HFFc6 (cell line): ENCODE results near the gene LRP2BP. TPM values are rescaled to one million over a fixed set of nuclear protein-coding genes. Genes with fewer than 3 reads are reported as not detected.

ENCODE experiments used
- DNase-seq: peaks from one replicate; pipeline ENCODE4 v3.0.0-alpha.2; 2018
- H3K27ac Mint-ChIP-seq: 2 replicates; pipeline ENCODE4 v1.8.0; 2020; ENCODE audit warnings: mild to moderate bottlenecking, mixed read lengths
- H3K27me3 Mint-ChIP-seq: 2 replicates; pipeline ENCODE4 v1.8.0; 2021; ENCODE audit warnings: mild to moderate bottlenecking, moderate library complexity, mixed read lengths; ENCODE audit not compliant: insufficient read depth
- H3K36me3 Mint-ChIP-seq: 2 replicates; pipeline ENCODE4 v1.8.0; 2021; ENCODE audit warnings: low read depth, mixed read lengths
- H3K4me1 Mint-ChIP-seq: 2 replicates; pipeline ENCODE4 v1.8.0; 2020; ENCODE audit warnings: low read depth, mixed read lengths
- H3K4me3 Mint-ChIP-seq: 2 replicates; pipeline ENCODE4 v1.8.0; 2020; ENCODE audit warnings: mild to moderate bottlenecking, moderate library complexity, mixed read lengths
- H3K9me3 Mint-ChIP-seq: 2 replicates; pipeline ENCODE4 v1.8.0; 2020; ENCODE audit warnings: mild to moderate bottlenecking, mixed read lengths
- total RNA-seq, 6 experiments: library from RNA; stranded (reverse); fragmentation: NEBNext Ultra II Directional; extraction: Animal tissue kit (Norgen Biotek cat#: 25700); gene quantifications; 2 replicates in 1 of 6; 3 replicates in 5 of 6; pipeline ENCODE4 v1.2.3, GENCODE V29; 2021
- TF ChIP-seq, protein P1 (sequence below): fragments of 200-600 bp; sonication (generic); IDR thresholded peaks from 2 replicates; pipeline ENCODE4 v1.5.0; 2021; ENCODE audit warnings: antibody characterized with exemption, mild to moderate bottlenecking

Gene LRP2BP
- total RNA-seq, 6 experiments from 2014 or later = 0.13 to 0.47 (median 0.24) TPM

DNA sequence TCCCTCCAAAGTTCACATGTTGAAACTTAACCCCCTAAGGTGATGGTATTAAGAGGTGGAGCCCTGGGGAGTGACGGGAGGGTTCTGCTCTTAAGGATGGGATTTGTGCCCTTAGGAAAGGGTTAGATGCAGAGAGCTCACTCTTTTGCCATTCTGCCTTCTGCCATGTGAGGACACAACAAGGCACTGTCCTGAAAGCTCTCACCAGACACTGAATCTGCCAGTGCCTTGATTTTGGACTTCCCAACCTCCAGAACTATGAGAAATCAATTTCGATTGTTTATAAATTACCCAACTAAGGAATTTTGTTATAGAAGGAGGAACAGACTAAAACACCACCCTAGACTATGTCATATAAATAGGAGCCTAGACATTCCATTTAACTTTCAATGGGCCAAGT lies 11.7 kb downstream of the LRP2BP start:
- Mint-ChIP-seq H3K27me3 (no peaks in the 10 kb centered on the region; the same call in 1 of the 2 replicates), H3K4me3 (no peak overlapping the region), H3K36me3 (peaks cover 14% of the 10 kb centered on the region), H3K4me1 (peaks cover 55% of the 10 kb centered on the region), H3K9me3 (peaks cover 5% of the 10 kb centered on the region), H3K27ac (no peak overlapping the region)
- TF ChIP-seq, protein P1, sequence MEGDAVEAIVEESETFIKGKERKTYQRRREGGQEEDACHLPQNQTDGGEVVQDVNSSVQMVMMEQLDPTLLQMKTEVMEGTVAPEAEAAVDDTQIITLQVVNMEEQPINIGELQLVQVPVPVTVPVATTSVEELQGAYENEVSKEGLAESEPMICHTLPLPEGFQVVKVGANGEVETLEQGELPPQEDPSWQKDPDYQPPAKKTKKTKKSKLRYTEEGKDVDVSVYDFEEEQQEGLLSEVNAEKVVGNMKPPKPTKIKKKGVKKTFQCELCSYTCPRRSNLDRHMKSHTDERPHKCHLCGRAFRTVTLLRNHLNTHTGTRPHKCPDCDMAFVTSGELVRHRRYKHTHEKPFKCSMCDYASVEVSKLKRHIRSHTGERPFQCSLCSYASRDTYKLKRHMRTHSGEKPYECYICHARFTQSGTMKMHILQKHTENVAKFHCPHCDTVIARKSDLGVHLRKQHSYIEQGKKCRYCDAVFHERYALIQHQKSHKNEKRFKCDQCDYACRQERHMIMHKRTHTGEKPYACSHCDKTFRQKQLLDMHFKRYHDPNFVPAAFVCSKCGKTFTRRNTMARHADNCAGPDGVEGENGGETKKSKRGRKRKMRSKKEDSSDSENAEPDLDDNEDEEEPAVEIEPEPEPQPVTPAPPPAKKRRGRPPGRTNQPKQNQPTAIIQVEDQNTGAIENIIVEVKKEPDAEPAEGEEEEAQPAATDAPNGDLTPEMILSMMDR = no peak
- no peak for DNase-seq

DNA sequence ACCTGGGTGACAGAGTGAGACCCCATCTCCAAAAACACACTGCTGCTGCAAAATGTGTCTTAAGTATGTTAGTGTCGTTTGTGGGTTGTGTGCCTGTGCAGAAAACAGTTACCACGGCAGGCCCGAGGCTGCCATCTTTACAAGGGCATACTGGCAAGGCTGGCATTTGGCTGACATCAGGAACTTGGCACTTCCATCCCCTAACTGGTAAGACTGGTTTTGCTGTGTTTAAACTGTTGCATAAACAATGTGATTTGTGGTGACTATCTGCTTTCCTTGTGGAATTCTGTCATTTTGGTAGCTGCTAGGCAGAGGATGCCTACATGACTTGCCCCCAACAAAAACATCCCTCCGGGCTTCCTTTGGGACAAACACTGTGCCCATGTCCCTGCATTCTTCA lies 12.3 kb downstream of the LRP2BP start:
- TF ChIP-seq, protein P1 = no peak
- H3K4me1 Mint-ChIP-seq = peaks cover 55% of the 10 kb centered on the region
- H3K36me3 Mint-ChIP-seq = peaks cover 17% of the 10 kb centered on the region
- DNase-seq = no peak
- H3K27ac Mint-ChIP-seq = no peak overlapping the region
- no peak overlapping the region for H3K4me3 Mint-ChIP-seq
- H3K27me3 Mint-ChIP-seq = no peaks in the 10 kb centered on the region; the same call in 1 of the 2 replicates
- H3K9me3 Mint-ChIP-seq = peaks cover 5% of the 10 kb centered on the region

DNA sequence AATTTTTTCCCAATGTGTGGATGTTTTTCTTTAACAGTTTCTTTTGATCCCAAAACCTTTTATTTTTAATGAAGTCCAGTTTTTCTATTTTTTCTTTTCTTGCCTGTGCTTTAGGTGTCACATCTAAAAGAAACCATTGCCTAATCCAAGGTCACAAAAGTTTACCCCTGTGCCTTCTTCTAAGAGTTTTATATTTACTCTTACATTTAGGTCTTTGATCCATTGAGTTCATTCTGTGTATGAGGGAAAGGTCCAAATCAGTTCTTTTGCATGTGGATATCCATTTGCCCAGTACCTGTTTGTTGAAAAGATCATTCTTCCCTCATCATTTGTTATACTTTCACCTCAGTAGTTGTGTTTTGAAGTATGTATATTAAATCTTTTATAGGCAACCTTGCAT lies 13.0 kb downstream of the LRP2BP start:
- no peak for DNase-seq
- H3K27ac Mint-ChIP-seq = no peak overlapping the region
- H3K4me1 Mint-ChIP-seq = peaks cover 55% of the 10 kb centered on the region
- no peak overlapping the region for H3K4me3 Mint-ChIP-seq
- peaks cover 24% of the 10 kb centered on the region for H3K36me3 Mint-ChIP-seq
- peaks cover 5% of the 10 kb centered on the region for H3K9me3 Mint-ChIP-seq
- H3K27me3 Mint-ChIP-seq = no peaks in the 10 kb centered on the region; the same call in 1 of the 2 replicates
- TF ChIP-seq, protein P1 = no peak

DNA sequence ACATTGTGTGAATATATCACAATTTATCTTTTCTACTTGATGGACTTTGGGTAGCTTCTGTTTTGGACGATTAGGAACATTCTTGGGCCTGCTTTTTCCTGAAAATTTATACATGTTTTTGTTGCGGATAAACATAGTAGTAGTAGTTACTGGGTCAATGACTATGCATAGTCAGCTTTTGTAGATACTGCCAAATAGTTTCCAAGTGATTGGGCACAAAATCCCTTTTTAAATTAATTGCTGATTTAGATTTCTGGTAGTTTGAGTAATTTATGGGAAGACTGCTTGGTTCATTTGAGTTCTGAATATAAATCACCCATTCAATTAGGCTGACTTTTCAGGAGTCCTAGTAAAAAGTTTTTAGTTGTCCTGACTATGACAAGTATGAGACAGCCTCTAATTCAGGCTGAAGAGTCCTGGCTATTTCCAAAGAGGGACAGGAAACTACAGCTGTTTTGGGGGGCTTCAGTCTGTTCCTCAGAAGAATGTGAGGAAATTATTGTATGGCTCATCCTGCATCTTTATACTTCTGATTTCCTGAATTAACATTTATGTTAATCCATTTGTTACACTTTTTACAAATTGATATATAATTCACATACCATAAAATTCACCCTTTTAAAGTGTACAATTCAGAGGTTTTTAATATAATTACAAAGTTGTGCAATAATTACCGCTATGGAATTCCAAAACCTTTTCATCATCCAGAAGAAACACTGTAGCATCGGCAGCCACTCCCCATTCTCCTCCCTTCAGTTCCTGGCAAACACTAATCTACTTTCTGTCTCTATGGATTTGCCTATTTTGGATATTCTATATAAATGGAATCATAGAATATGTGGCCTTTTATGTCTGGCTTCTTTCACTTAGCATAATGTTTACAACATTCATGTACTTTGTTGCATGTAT lies 14.2 kb downstream of the LRP2BP start:
- Mint-ChIP-seq H3K36me3 (peaks cover 24% of the 10 kb centered on the region), H3K27ac (peak overlapping the region; percentile 60), H3K4me3 (no peak overlapping the region), H3K27me3 (no peaks in the 10 kb centered on the region), H3K9me3 (peaks cover 5% of the 10 kb centered on the region), H3K4me1 (peaks cover 55% of the 10 kb centered on the region)
- peak; percentile 16 for DNase-seq
- TF ChIP-seq, protein P1 = no peak

DNA sequence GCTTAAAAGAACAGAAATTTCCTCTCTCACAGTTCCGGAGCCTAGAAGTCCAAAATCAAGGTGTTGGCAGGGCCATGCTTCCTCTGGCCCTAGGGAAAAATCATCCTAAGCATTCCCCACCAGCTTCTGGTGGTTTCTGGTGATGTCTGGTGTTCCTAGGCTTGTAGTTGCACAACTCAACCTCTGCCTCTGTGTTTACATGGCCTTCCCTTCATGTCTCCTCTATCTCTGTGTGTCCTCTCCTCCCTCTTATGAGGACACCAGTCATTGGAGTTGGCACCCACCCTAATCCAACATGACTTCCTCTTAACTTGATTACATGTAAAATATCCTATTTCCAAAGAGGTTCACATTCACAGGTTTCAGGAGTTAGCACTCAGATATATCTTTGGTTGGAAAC lies 15.4 kb downstream of the LRP2BP start:
- no peak for DNase-seq
- H3K27me3 Mint-ChIP-seq = no peaks in the 10 kb centered on the region
- no peak overlapping the region for H3K4me3 Mint-ChIP-seq
- H3K9me3 Mint-ChIP-seq = peaks cover 5% of the 10 kb centered on the region
- peaks cover 45% of the 10 kb centered on the region for H3K4me1 Mint-ChIP-seq
- peak overlapping the region; percentile 25; the same call in 1 of the 2 replicates for H3K27ac Mint-ChIP-seq
- TF ChIP-seq, protein P1 = no peak
- peaks cover 24% of the 10 kb centered on the region for H3K36me3 Mint-ChIP-seq
